NCI-H146 (cell line): ENCODE measurements around the gene ZNF382.
"Not testable (repeated sequence)": the region's sequence is repeated elsewhere in the genome, so short reads cannot be mapped to it uniquely, and the experiment has no call there.

Source experiments
- DNase-seq: peaks from one replicate; lab custom pipeline; 2025; lab: John Stamatoyannopoulos, UW

ZNF382 gene

GRCh38 chr19:36605101-36605876 lies at the start of gene ZNF382:
ZNF382 (plus strand) TSS chr19:36605313; CDS start chr19:36609915, 4,602 bp downstream.
- no peak for DNase-seq

DNA sequence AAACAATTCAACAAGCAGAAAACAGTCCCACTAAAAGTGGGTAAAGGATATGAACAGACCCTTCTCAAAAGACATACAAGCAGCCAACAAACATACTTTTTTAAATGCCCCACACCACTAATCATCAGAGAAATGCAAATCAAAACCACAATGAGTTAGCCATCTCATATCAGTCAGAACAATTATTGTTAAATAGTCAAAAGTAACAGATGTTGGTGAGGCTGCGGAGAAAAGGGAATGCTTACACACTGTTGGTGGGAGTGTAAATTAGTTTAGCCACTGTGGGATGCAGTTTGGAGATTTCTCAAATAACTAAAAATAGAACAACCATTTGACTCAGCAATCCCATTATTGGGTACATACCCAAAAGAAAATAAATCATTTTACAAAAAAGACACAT lies 40.7 kb upstream of the ZNF382 start:
- DNase-seq: no peak

- DNase-seq: no peak
Observed at GRCh38 chr19:36572593-36573019, 32.5 kb upstream of the ZNF382 start.

GRCh38 chr19:36573020-36573894 lies 31.9 kb upstream of the ZNF382 start, which contains the start of gene ZNF529:
ZNF529 (minus strand) TSS chr19:36573292; CDS start chr19:36572346, 946 bp downstream.
- DNase-seq: peak; percentile 92

- no peak for DNase-seq
Observed at GRCh38 chr19:36573895-36574720, 31.0 kb upstream of the ZNF382 start.

GRCh38 chr19:36574741-36575140 lies 30.4 kb upstream of the ZNF382 start:
- DNase-seq: no peak

DNA sequence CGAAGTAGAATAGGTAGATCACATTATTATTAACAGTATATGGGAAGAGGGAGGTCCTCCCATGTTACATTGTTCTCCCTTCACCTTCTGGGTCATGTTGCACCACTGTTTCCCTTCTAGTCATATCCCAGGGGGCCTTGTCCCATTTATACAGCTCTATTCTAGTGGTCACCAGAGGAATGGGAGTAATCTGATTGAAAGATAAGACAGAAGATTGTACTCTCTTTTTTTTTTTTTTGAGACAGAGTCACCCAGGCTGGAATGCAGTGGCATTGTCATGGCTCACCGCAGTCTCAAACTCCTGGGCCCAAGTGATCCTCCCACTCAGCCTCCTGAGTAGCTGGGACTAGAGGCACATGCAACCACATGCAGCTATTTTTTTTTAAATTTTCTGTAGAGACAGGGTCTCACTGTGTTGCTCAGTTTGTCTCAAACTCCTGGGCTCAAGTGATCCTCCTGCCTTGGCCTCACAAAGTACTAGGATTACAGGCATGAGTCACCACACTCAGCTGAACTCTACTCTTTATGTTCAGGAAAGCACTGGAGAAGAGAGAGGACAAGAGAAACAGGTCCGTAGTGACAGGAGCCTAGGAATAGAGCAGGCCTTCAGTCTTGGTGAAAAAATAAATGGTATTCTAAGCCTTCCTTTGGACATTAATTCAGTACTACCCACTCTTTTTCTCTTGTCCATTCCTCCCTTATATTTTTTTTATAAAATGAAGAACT lies 27.7 kb upstream of the ZNF382 start:
- no peak for DNase-seq

- DNase-seq: no peak
Observed at GRCh38 chr19:36579255-36579654, 25.9 kb upstream of the ZNF382 start.

- DNase-seq: not testable (repeated sequence)
Observed at GRCh38 chr19:36602681-36603080, 2.4 kb upstream of the ZNF382 start.

DNA sequence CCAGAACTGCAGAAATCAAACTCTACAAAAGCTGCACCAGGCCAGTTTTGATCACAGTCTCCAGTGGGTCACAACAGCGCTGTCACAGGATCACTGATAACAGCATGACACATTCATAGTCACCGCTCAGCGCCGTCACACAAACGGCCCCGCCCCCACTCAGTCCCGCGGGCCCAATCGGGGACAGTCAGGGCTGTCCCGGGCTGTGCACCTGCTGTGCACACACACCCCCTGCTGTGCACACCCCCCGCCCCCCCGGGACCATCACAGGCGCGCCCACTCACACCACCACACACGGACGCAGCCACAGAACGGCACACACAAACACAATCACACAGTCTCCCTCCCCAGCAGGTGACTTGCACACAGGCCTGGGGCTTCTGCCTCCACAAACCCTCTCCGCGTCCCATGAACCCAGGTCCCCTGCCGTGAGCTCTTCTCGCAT lies 435 bp upstream of the ZNF382 start:
- DNase-seq: no peak

GRCh38 chr19:36605877-36606478 lies 865 bp downstream of the ZNF382 start:
- no peak for DNase-seq

DNA sequence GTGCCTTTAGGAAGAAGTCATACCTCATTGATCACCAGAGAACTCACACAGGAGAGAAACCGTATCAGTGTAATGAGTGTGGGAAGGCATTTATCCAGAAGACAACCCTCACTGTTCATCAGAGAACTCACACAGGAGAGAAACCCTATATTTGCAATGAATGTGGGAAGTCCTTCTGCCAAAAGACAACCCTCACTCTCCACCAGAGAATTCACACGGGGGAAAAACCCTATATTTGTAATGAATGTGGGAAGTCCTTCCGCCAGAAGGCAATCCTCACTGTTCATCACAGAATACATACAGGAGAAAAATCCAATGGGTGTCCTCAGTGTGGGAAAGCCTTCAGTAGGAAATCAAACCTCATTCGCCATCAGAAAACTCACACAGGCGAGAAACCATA lies 21.9 kb downstream of the ZNF382 start:
- DNase-seq: no peak

DNA sequence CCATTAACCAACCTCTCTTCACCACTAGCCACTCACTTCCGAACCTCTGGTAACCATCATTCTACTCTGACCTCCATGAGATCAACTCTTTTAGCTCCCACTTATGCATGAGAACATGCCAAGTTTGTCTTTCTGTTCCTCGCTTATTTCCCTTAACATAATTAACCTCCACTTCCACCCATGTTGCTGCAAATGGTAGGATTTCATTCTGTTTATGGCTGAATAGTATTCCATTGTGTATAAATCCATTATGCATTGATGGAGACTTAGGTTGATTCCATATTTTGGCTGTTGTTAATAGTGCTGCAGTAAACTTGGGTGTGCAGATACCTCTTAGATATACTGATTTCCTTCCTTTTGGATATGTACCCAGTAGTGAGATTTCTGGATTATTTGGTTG lies 30.2 kb downstream of the ZNF382 start:
- DNase-seq: no peak

- no peak for DNase-seq
Observed at GRCh38 chr19:36638862-36639510, 33.9 kb downstream of the ZNF382 start.

DNA sequence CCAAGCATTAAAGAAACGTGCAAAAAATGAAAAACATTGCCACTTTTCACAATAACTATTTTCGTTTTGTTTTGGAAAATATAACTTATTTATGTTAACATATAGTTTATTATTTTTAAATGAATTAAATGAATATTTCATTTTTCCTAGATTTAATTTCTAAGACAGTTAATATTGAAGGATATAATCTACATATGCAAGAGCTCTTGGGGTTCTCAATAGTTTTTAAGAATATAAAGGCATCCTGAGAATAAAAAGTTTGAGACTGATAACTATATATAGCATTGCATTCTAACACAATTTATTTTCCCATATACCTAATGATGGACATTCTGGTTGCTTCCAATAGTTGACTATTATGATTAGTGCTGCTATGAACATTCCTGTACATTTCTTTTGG lies 41.6 kb downstream of the ZNF382 start:
- no peak for DNase-seq

DNA sequence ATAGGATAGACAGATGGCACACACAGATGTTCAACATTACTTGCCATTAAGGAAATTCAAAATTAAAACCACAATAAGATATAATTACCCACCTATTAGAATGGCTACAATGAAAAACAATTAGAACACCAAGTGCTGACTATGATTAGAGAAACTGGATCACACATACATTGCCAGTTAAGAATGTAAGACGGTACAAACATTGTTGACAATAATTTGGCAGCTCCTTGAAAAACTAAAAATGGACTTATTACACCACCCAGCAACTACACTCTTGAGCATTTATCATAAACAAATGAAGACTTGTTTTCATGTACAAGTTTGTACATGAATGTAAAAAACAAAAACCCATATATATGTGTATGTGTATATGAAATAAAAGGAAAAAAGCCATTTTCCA lies 47.8 kb downstream of the ZNF382 start:
- DNase-seq: no peak

- DNase-seq: no peak
Observed at GRCh38 chr19:36665832-36666231, 60.7 kb downstream of the ZNF382 start.

DNA sequence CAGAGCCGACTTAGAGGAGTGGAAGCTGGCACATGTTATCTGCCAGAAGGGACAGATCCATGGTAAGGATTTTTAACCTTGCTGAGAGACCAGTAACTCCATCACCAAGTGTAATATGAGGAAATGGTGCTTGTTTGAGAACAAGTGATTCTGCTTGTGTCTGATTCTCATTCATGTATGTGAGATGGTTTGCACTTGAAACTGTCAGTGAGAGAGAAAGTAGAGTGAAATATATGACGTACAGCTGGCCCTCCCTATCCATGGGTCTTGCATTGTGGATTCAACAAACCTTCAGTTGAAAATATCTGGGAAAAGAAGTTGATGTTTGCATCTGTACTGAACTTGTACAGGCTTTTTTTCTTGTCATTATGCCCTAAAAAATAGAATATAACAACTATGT lies 63.5 kb downstream of the ZNF382 start:
- DNase-seq: no peak

GRCh38 chr19:36672368-36672767 lies 67.3 kb downstream of the ZNF382 start:
- no peak for DNase-seq

DNA sequence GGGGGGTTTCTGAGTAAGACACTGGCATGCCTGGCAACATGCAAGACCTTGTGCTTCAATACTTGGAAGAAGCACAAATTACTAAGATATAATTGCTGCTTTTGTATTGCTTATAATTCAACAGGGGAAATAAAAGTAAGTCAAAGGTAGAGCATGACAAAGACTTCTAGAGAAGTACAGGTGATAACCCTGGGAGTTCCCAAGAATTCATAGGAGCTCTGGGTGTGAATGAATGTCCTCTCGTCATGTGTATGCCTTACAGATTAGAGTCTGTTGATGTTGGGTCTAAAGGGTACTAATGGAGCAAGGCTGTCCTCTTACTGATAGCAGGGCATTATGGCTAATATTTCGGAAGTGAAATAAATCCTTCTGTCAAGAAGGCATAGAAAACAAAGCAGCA lies 69.1 kb downstream of the ZNF382 start:
- no peak for DNase-seq
